GM23338 (cell line): ENCODE results near the gene HDAC8.

Source experiments
- CREB1 ChIP-seq: fragments of 250-450 bp; sonication (Bioruptor Pico); IDR thresholded peaks from 2 replicates; pipeline ENCODE4 v1.5.0; 2020; ENCODE audit warnings: low read depth, mild to moderate bottlenecking, moderate library complexity
- EZH2phosphoT487 ChIP-seq: fragments of 200-600 bp; sonication (generic); IDR thresholded peaks from one replicate; pipeline ENCODE4 v1.8.1; 2018; ENCODE audit warnings: antibody characterized with exemption; ENCODE audit not compliant: unreplicated experiment
- POLR2AphosphoS5 ChIP-seq: IDR thresholded peaks from 2 replicates; pipeline ENCODE4 v1.6.1; 2016; ENCODE audit warnings: antibody characterized with exemption, low read depth
- TF ChIP-seq, protein P1 (sequence below), 2 experiments: fragments of 200-600 bp in 1 of 2; sonication (generic) in 1 of 2; conservative IDR thresholded peaks; 2 replicates each; pipeline versions ENCODE4 v1.5.1 to v1.6.1; 2016 to 2017; ENCODE audit warnings: antibody characterized with exemption in 2 of 2, low read depth in 2 of 2, mild to moderate bottlenecking in 2 of 2, moderate library complexity in 1 of 2
- TF ChIP-seq, protein P2 (sequence below): IDR thresholded peaks from 2 replicates; pipeline ENCODE4 v1.6.1; 2016; ENCODE audit warnings: antibody characterized with exemption
- TF ChIP-seq, protein P3 (sequence below): IDR thresholded peaks from one replicate; pipeline ENCODE4 v1.6.1; 2018; ENCODE audit warnings: antibody characterized with exemption; ENCODE audit not compliant: unreplicated experiment

DNA sequence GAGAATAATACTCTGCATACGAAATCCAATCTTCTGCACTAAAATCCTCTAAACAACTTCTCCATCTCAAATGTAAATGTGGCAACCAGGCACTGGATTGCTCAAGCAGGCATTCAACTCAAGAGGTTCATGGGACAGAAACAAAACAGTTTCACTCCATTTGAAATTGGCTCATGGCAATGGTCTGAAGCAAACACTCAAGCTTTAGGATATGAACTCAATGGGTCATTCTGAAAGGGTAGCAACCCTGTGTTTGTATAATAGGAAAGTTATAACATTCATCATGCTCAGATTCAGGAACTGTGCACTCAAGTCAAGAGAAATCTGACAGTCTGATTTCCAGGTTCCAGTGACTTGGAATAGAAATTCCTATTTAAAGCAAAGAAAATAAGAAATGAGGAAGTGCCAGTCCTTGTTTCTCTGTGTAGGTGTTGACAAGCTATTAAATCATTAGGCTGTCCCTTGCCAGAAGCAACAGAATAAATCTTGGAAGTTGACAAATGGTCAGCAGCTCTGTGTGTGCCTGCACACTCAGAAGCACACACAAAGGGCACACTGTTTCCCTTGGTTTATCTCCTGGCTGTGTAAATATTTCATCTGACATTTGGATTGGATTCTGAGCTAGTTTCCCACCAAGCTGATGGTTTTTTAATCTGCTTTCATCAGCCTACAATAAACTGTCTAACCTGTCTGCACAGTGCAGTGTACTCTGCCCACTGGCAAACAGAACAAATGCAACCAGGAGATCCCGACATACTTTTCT lies 191.0 kb downstream of the HDAC8 start:
- TF ChIP-seq, protein P1, sequence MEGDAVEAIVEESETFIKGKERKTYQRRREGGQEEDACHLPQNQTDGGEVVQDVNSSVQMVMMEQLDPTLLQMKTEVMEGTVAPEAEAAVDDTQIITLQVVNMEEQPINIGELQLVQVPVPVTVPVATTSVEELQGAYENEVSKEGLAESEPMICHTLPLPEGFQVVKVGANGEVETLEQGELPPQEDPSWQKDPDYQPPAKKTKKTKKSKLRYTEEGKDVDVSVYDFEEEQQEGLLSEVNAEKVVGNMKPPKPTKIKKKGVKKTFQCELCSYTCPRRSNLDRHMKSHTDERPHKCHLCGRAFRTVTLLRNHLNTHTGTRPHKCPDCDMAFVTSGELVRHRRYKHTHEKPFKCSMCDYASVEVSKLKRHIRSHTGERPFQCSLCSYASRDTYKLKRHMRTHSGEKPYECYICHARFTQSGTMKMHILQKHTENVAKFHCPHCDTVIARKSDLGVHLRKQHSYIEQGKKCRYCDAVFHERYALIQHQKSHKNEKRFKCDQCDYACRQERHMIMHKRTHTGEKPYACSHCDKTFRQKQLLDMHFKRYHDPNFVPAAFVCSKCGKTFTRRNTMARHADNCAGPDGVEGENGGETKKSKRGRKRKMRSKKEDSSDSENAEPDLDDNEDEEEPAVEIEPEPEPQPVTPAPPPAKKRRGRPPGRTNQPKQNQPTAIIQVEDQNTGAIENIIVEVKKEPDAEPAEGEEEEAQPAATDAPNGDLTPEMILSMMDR (conservative IDR thresholded peaks at IDR 0.05; ENCODE audit: low read depth in 2 of 2), result no peak
- TF ChIP-seq POLR2AphosphoS5 (no peak), EZH2phosphoT487 (no peak), CREB1 (CRISPR knock-in tag) (no peak)
- TF ChIP-seq, protein P2, sequence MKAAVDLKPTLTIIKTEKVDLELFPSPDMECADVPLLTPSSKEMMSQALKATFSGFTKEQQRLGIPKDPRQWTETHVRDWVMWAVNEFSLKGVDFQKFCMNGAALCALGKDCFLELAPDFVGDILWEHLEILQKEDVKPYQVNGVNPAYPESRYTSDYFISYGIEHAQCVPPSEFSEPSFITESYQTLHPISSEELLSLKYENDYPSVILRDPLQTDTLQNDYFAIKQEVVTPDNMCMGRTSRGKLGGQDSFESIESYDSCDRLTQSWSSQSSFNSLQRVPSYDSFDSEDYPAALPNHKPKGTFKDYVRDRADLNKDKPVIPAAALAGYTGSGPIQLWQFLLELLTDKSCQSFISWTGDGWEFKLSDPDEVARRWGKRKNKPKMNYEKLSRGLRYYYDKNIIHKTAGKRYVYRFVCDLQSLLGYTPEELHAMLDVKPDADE, result no peak
- TF ChIP-seq, protein P3, sequence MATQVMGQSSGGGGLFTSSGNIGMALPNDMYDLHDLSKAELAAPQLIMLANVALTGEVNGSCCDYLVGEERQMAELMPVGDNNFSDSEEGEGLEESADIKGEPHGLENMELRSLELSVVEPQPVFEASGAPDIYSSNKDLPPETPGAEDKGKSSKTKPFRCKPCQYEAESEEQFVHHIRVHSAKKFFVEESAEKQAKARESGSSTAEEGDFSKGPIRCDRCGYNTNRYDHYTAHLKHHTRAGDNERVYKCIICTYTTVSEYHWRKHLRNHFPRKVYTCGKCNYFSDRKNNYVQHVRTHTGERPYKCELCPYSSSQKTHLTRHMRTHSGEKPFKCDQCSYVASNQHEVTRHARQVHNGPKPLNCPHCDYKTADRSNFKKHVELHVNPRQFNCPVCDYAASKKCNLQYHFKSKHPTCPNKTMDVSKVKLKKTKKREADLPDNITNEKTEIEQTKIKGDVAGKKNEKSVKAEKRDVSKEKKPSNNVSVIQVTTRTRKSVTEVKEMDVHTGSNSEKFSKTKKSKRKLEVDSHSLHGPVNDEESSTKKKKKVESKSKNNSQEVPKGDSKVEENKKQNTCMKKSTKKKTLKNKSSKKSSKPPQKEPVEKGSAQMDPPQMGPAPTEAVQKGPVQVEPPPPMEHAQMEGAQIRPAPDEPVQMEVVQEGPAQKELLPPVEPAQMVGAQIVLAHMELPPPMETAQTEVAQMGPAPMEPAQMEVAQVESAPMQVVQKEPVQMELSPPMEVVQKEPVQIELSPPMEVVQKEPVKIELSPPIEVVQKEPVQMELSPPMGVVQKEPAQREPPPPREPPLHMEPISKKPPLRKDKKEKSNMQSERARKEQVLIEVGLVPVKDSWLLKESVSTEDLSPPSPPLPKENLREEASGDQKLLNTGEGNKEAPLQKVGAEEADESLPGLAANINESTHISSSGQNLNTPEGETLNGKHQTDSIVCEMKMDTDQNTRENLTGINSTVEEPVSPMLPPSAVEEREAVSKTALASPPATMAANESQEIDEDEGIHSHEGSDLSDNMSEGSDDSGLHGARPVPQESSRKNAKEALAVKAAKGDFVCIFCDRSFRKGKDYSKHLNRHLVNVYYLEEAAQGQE, result no peak
